GM19452 (cell line): Measurements from ENCODE around the gene FAM117B.
"Not testable (repeated sequence)": the region's sequence is repeated elsewhere in the genome, so short reads cannot be mapped to it uniquely, and the experiment has no call there.

Experiments
- ATAC-seq: cut with Tn5 transposase; IDR thresholded peaks from one replicate; pipeline ENCODE4 v1.9.1; 2021; ENCODE audit not compliant: unreplicated experiment

FAM117B gene

DNA sequence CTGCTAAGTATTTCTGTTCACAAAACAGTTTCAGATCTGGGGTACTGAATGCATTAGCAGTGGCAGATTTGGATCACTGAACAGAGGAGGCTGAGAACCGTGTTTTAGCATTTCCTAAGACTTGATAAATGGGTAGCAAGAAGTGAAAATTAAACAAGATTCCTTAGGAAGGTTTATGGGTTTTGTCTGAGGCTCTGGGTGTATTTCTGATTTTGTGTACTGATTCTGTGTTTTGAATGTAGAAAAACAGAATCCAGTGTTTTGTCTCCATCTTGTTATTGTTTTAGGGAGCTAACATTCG is 1.4 kb downstream of the FAM117B start:
- ATAC-seq: no peak

DNA sequence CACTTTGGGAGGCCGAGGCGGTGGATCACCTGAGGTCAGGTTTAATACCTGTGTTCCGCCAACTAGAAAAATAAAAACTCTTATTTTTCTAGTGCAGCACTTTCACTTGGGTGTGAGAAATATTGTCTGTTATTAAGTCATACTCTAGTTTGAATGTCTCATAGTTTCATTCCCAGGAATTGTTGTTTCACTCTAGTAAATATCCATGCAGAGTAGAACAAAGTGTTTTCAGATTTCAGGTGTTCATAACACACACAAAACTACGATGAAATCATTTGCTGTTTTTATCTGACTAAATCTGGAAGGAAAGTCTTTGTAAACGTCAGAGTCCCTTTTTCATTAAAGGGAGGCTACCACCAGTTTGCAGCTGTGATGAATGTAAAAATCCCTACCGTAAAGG is 4.0 kb downstream of the FAM117B start:
- no peak for ATAC-seq

DNA sequence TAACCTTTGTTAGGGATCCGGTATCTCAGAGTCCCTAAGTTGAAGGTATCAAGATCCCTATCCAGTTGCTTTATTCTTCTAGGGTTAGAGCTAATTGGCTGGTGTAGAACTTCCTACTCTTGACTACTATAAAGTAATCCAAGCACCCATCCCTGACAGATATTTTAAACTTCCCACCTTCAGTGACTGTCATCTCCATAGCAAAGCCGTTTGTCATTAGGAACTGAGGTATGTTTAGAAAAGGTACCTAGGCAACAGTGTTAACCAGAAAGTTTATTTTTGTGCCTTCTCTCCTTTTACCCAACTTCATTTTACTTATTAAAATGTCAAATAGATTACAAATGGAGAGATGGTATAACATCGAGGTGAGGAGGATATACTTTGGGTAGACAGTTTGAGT is 4.5 kb downstream of the FAM117B start:
- ATAC-seq: no peak

DNA sequence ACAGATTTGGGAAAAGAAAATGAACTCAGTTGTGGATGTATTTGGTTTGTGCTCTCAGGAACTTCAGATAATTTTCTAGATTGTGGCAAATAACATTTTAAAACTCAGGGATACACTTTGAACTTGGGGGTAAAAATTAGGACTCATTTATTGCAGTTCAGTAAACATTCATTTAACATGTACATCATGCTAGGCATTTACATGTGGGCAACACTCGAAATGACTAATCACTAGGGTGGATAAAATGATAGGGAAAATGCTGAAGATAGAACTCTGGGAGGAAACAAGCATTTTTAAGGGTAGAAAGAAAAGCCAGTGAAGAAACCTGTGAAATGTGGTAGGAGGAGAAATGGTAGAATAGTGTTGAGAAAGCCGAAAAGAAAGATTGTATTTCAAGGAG is 7.8 kb downstream of the FAM117B start:
- ATAC-seq: no peak

DNA sequence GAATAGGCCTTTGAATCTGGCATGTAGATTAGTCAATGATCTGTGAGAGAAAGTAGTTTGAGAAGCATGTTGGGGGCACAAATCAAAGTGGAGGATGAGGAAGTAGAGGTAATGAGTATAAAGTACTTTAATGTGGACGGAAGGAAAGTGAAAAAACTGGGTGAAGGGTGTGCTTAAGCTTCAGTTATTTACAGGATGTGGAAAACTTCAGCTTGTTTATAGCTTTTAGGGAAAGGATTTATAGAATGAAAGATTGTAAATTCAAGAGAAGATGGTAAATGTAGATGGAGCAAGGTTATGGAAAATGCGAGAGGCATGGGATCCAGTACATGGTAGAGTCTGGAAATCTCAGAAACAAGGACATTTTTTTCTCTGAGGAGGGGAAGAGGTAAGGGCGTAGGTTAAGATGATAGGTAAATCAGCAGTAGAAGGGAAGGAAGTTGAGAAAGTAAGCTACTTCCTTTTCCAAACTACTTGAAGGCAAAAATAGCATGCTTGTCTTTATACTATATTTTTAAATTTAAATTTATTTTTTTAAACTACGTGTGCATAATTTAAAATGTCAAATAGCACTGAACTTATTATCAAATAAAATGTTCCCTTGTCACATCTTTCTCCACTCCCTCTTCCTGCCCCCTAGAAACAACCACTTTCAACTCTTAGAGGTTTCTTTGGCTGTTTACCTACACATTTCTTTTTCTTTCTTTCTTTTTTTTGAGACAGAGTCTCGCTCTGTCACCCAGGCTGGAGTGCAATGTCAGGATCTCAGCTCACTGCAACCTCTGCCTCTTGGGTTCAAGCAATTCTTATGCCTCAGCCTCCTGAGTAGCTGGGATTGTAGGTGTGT is 8.5 kb downstream of the FAM117B start:
- ATAC-seq: no peak

DNA sequence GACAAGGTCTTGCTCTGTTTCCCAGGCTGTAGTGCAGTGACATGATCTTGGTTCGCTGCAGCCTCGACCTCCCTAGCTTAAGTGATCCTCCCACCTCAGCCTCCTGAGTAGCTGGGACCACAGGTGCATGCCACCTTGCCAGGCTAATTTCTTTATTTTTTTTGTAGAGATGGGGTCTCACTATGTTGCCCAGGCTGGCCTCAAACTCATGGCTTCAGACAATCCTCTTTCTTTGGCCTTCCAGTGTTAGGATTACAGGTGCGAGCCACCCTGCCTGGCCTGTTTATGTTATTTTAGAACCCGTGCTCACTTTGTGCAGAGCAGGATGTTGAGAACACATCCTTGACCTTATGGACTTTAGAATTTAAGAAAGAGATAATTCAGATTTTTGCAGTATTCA is 17.4 kb downstream of the FAM117B start:
- no peak for ATAC-seq

DNA sequence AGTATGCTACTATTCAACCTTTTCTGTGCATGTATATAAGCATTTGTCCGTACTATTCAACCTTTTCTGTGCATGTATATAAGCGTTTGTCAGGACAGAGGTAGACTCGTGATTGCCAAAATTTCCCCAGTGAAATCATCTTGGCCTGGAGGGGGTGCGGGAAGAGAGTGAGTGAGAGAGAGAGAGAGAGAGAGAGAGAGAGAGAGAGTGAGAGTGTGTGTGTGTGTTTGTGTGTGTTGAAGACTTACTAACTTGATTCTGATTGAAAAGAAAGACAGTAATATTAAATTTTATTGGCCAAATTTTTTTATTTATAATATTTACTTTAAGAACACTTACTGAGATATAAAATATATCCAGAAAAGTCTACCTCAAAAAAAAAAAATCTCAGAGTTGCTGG is 19.1 kb downstream of the FAM117B start:
- ATAC-seq: no peak

DNA sequence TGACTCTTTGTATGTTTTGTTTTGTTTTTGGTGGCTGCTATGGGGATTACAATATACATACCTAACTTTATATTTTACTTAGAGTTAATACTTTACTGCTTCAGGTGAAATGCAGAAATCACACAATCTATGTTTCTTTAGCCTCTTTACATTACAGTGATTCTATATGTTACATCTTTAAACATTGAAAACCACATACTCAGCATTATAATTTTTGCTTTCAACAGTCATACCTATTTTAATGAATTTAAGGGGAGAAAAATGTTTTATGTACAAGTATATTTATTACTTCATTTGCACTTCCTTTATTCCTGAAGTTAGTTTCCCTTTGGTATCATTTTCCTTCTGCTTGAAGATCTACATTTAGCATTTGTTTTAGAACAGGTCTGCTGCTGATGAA is 23.1 kb downstream of the FAM117B start:
- ATAC-seq: no peak

DNA sequence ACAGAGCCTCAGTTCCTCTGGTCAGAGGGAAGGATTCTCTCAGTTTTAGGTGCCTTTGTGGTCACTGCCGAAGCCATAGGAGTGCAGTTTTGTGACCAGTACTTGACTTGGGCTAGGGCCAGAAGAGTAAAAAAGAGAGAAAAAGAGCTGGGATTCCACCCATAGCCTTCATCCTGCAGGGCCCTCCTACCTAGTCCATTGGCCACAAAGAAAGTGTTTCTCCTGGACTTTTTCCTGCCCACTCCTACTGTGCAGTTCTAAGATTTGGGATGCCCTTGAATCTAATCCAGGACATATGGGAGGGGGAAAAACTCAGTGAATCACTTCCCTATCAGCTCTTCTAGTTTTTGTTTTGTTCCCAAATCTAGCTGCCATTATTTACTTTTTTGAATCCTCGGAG is 26.0 kb downstream of the FAM117B start:
- no peak for ATAC-seq

DNA sequence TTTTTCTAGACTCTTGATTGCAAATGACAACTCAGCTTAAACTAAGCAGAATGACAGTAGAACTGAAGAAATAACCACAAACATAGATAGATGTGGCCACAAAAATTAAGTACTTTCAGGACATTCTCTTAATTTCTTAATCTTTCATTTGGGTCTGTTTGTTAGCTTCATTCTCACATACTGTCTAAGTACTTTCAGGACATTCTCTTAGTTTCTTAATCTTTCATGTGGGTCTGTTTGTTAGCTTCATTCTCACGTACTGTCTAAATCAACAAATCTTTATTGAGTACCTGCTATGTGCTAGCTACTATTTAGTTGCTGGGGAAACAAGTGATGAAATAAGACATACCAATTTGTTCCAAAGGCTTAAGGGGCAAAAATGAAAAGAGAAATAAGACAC is 35.1 kb downstream of the FAM117B start:
- no peak for ATAC-seq

DNA sequence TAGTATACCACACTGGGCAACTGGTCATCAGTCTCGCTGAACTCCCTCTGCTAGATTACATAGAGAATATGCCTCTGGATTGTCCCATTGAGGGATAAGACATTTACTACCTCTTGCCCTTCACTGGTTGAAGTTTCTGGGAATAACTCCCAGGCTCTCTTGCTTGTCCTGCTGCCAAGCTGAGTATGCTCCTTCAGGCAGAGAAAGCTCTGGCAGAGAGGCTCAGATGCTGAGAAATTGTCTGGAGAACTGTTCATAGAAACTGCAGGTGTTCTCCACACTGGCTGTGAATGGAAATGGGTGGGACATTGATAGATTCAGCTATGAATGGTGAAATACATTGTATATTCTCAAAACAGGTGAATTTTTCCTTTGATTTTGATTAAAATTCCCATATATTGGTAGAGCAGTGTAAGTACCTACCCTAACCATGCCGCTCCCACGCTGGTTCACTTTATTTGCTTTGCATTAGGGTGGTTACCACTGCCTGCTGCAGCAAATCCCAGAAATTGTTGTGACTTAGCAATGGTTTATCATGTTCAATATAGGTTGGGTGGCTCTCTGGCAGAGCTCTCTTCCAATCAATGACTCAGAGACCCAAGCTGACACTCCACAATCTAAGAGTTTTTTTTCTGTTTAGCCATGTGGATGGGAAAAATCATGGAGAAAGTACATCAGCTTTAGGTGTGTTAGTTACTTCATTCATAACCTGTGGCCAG is 36.7 kb downstream of the FAM117B start:
- no peak for ATAC-seq

DNA sequence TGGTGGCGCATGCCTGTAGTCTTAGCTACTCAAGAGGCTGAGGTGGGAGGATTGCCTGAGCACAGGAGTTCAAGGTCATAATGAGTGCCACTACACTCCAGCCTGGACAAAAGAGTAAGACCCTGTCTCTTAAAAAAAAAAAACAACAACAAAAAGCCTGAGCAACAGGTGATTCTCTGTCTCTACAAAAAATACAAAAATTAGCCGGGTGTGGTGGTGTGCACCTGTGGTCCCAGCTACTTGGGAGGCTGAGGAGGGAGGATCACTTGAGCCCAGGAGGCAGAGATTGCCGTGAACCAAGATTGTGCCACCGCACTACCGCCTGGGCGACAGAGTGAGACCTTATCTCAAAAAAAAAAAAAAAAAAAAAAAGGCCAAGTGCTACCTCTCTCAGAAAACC is 40.3 kb downstream of the FAM117B start:
- ATAC-seq: not testable (repeated sequence)

DNA sequence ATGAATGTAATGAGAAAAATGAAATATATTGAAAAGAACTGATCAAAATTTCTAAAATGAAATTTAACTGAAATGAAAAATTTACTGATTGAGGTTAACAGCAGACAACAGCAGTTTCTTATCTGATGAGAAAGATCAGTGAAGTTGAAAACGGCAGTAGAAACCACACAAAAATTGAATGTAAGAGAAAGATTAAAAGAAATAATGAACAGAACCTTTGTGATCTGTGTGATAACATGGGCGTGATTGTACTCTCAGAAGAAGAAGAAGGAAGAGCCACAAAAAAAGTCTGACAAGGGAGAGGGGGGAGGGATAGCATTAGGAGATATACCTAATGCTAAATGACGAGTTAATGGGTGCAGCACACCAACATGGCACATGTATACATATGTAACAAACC is 45.2 kb downstream of the FAM117B start:
- no peak for ATAC-seq

DNA sequence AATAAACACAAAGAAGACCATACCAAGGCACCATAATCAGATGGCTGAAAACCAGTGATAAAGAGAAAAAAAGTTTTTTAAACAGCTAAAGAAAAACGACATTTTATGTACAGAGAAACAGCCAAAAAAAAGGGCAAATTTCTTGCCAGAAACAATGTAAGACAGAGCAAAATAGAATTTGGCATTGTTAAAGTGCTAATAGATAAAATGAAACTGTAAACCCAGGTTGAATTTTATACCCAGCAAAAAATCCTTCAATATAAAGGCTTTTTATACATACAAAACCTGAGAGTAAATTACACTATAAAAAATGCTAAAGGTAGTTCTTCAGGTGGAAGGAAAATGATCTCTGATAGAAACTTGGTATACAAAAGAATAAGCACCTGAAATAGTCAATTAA is 45.7 kb downstream of the FAM117B start:
- ATAC-seq: no peak

DNA sequence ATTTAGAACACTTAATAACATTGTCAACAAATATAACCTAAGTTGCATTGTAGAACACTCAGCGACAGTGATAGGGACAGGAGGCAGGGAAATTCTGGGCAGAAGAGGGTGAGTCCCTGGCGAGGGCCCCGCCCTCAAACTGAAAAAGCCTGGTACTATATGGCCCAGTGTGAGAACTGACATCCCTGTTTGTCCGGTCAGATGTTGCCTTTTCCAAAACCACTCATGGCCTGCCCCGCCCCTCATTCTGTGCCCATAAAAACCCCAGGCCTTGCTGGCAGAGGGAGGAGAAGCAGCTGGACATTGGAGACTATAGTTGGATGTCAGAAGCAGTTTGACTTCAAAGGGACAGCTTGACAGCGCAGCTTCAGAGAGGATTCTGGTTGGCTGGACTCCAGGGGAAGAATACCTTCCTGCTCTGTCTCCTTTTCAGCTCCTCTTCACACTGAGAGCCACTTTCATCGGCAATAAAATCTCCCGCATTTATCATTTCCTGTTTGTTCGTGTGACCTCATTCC is 47.0 kb downstream of the FAM117B start:
- ATAC-seq: no peak

DNA sequence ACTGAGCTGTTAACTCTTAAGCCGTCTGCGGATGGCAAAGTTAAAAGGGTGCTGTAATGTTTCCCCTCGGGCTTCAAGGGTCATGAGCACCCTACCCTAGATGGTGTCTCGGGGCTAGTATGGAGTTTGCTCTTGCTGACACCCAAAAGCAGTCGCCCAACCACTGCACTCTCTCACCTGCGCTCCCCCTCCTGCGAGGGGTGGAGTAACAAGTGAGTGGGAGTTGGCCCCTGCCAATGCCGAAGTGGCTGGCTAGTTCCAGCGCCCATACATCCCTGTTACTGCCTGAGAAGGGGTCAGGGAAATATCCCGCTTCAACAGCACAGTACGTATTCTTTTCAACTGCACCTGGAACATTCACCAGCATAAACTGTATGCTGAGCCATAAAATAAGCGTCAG is 47.5 kb downstream of the FAM117B start:
- ATAC-seq: no peak

DNA sequence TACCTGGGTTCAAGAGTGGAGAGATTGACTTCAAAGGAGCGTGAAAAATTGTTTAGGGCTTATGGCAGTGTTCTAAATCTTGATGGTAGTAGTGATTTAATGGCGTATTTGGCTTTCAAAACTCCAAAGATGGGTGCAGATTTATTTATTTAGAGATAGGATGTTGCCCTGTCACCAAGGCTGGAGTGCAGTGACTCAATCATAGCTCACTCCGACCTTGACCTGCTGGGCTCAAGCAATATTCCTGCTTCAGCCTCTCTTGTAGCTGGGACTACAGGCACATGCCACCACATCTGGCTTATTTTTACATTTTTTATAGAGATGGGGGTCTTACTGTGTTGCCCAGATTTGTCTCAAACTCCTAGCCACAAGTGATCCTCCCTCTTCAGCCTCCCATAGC is 52.5 kb downstream of the FAM117B start:
- no peak for ATAC-seq

DNA sequence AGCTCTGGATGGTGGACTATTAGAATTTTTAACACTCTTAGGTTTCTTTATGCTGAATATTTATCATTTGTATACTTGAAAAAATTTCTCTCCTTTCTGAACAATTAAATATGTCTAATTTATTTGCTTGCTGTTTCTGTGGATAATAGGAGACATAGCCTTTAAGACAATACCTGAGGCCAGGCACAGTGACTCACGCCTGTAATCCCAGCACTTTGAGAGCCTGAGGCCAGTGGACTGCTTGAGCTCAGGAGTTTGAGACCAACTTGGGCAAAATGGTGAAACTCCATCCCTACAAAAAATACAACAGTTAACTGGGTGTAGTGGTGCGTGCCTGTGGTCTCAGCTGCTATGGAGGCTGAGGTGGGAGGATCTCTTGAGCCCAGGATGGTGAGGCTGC is 54.7 kb downstream of the FAM117B start:
- no peak for ATAC-seq

DNA sequence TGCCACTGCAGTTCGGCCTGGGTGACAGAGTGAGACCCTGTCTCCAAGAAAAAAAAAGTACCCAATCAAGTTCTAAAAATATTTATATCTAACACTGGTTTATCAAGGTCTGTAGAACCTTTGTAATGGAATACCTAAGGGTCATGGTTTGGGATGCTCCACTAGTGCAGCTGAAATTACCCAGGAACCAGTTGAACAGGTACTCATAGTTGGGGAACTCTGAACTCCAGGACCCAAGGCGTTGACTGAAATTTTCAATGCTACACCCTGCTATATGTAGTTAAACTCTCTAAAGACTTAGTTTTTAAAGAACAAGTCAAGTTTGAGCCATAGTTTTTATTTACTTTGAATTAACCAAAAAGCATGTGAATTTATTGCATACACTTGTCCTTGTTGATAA is 55.1 kb downstream of the FAM117B start:
- ATAC-seq: no peak

DNA sequence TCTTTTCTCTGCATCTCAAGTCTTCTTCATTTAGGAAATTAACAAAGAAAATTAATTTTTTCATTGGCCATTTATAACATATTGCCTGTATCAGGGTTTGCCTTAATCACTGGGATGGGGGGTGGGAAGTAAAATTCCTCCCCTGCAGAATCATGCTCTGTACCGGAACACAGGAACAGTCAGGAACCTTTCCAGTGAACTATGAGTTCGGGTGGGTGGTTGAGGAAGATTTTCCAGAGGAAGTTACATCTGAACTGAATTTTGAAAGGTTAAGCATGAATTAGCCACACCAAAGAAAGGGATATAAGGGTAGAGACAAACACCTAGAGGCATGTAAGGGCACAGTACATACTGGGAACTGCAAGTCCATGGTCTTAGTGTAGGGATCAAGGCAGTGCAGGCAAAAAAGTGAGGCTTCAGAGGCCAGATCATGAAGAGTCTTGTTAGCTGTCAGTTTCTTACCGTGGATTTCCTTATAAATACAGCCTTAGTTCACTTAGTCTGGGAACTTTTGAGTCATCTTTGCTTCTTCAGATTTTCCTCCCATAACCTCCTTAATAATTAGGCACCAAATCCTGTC is 55.6 kb downstream of the FAM117B start:
- ATAC-seq: no peak

DNA sequence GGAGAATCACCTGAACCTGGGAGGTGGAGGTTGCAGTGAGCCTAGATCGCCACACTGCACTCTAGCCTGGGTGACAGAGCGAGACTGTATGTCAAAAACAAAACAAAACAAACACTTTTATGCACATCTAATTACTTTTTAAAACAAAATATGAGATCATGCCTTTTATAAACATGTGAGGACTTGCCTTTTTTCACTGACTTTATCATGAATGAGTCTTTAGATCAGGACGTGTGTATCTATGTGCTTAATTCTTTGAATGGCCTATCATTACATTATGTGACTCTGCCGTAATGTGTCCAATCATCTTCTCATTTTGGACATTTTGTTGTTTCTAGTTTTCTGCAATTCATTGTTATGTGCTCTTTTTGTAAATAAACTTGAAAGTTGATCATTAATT is 58.7 kb downstream of the FAM117B start:
- ATAC-seq: no peak

DNA sequence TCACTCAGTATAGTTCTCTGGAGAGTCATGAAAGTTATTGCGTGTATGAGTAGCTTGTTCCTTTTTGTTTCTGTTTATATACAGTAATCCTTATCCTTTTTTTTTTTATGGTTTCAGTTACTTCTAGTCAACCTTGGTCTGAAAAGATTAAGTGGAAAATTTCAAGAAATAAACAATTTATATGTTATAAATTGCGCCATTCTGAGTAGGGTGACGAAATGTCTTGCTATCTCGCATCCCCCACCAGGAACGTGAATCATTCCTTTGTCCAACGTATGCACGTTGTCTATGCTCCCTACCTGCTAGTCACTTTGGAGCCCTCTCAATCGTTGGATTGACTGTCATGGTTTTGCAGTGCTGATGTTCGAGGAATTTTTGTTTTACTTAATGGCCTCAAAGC is 60.4 kb downstream of the FAM117B start:
- no peak for ATAC-seq
